BLaER1 (cell line): ENCODE results near the gene RAB11A.

Source experiments
- H3K27ac ChIP-seq: shearing (Covaris generic); formaldehyde crosslinking; 2 replicates; pipeline ENCODE4 v1.8.1; 2022
- H3K27me3 ChIP-seq: shearing (Covaris generic); formaldehyde crosslinking; 2 replicates; pipeline ENCODE4 v1.8.1; 2022
- H3K36me3 ChIP-seq: shearing (Covaris generic); formaldehyde crosslinking; 2 replicates; pipeline ENCODE4 v1.8.1; 2022
- H3K4me1 ChIP-seq: shearing (Covaris generic); formaldehyde crosslinking; 2 replicates; pipeline ENCODE4 v1.8.1; 2022
- H3K4me2 ChIP-seq: shearing (Covaris generic); formaldehyde crosslinking; 2 replicates; pipeline ENCODE4 v1.8.1; 2022
- H3K4me3 ChIP-seq: shearing (Covaris generic); formaldehyde crosslinking; 2 replicates; pipeline ENCODE4 v1.8.1; 2022
- H3K9ac ChIP-seq: shearing (Covaris generic); formaldehyde crosslinking; 2 replicates; pipeline ENCODE4 v1.8.1; 2022
- H3K9me3 ChIP-seq: shearing (Covaris generic); formaldehyde crosslinking; 2 replicates; pipeline ENCODE4 v1.8.1; 2022
- H4K20me1 ChIP-seq: shearing (Covaris generic); formaldehyde crosslinking; 2 replicates; pipeline ENCODE4 v1.8.1; 2022
- Cebpa-rat ChIP-seq: shearing (Covaris generic); IDR thresholded peaks from 2 replicates; pipeline ENCODE4 v1.8.1; 2022

RAB11A gene

DNA sequence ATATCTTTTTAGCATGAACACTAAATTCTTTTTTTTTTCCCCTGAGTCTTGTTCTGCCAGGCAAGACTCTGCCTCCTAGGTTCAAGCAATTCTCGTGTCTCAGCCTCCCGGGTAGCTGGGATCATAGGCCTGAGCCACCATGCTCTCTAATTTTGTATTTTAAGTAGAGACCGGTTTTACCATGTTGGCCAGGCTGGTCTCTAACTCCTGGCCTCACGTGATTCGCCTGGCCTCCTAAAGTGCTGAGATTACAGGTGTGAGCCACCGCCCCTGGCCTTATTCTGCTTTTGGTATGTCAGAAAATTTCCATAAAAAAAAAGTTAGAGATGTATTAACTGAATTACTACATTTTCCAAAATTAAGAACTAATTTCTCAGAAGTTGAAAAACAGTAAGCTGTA lies 14.3 kb downstream of the RAB11A start:
- TF ChIP-seq Cebpa-rat: no peak

DNA sequence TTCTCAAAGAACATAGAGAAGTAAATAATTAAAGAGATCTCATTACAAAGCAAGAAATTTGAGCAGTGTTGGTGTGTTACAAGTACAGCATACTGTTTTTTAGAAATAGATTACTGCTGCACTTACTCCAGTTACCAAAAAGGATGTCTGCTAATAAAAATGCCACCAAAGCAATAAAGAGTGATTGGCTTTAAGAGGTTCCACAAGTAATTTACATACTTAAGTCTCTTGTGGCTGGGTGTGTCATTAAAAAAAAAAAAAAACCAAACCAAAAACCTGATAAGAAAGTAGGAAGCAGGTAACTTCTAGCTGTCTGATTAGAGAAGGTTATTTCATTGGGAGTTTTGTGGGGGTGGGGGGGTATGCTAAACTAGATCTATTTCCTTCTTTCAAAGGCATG lies 15.2 kb downstream of the RAB11A start:
- Histone ChIP-seq H3K4me2 (no peak overlapping the region), H3K27me3 (no peaks in the 10 kb centered on the region), H4K20me1 (peaks cover 68% of the 10 kb centered on the region), H3K27ac (no peak overlapping the region), H3K9ac (no peak overlapping the region), H3K36me3 (peaks cover 97% of the 10 kb centered on the region), H3K4me1 (peaks cover 21% of the 10 kb centered on the region), H3K4me3 (no peak overlapping the region), H3K9me3 (no peaks in the 10 kb centered on the region)
- TF ChIP-seq Cebpa-rat: no peak

More for the DNA sequence above, 14.3 kb downstream of the RAB11A start:
- peaks cover 77% of the 10 kb centered on the region for H4K20me1 ChIP-seq
- H3K4me3 ChIP-seq: no peak overlapping the region
- peaks cover 97% of the 10 kb centered on the region for H3K36me3 ChIP-seq
- H3K4me2 ChIP-seq: no peak overlapping the region
- H3K9me3 ChIP-seq: no peaks in the 10 kb centered on the region
- no peaks in the 10 kb centered on the region for H3K27me3 ChIP-seq
- H3K4me1 ChIP-seq: peaks cover 21% of the 10 kb centered on the region
- no peak overlapping the region for H3K9ac ChIP-seq
- no peak overlapping the region for H3K27ac ChIP-seq

DNA sequence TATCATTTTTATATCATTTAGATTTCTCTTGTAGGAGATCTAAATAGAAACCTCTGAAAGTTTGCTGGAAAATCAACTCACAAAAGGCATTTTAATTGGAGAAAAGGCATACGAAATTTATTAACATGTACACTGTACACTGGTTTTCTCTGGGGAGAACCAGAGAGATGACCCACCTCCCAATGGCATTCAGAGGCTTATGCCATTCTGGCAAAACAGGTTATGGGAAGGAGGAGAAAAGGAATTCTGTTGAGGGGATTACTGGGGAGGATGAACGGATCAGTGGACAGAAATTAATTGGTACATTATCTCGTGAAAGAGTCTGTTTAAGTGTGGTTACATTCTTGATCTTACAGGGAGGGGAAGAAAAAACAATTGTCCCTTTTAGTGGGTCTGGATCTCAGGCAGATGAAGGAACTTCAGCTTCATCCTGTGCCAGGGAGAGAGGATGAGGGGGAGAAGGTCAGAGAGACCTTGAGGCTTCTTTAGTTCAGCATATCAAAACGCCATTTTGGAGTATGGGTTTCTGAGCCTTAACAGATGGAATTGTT lies 16.5 kb downstream of the RAB11A start:
- Histone ChIP-seq H3K9ac (no peak overlapping the region), H3K27me3 (no peaks in the 10 kb centered on the region), H3K4me2 (no peak overlapping the region), H3K36me3 (peaks cover 94% of the 10 kb centered on the region), H4K20me1 (peaks cover 67% of the 10 kb centered on the region), H3K9me3 (no peaks in the 10 kb centered on the region), H3K4me3 (no peak overlapping the region), H3K4me1 (peaks cover 18% of the 10 kb centered on the region), H3K27ac (no peak overlapping the region)
- no peak for TF ChIP-seq Cebpa-rat

DNA sequence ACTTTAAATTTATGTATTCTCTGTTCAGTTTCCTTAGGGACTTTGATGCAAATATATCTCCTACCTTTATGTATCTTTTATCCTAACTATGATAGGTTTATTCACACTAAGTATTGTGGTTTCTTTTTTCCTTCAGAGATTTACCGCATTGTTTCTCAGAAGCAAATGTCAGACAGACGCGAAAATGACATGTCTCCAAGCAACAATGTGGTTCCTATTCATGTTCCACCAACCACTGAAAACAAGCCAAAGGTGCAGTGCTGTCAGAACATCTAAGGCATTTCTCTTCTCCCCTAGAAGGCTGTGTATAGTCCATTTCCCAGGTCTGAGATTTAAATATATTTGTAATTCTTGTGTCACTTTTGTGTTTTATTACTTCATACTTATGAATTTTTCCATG lies 18.3 kb downstream of the RAB11A start:
- Histone ChIP-seq H4K20me1 (peaks cover 67% of the 10 kb centered on the region), H3K9me3 (no peaks in the 10 kb centered on the region), H3K27ac (no peak overlapping the region), H3K4me1 (no peaks in the 10 kb centered on the region), H3K4me2 (no peak overlapping the region), H3K9ac (no peak overlapping the region), H3K36me3 (peaks cover 89% of the 10 kb centered on the region), H3K27me3 (no peaks in the 10 kb centered on the region), H3K4me3 (no peak overlapping the region)
- no peak for TF ChIP-seq Cebpa-rat

DNA sequence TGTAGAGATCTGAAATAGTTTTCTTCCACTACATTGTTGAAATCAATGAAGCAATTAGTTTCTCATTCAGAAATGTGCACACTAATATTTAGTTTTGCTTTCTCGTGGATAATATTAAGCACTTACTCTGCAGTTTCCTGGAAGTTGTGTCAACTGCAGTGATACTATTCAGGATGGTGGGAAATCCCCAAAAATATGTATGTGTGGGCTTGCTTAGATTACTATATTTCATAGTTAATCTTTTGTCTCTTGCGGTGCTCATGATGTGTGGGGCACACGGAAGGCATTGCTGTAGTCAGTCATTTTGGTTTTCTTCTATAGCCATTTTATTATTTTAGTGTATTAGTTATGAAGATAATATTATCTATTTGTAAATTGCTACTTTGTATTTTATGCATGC lies 19.7 kb downstream of the RAB11A start:
- peaks cover 60% of the 10 kb centered on the region for H4K20me1 ChIP-seq
- no peak for TF ChIP-seq Cebpa-rat
- no peak overlapping the region for H3K27ac ChIP-seq
- H3K27me3 ChIP-seq: no peaks in the 10 kb centered on the region
- no peak overlapping the region for H3K4me3 ChIP-seq
- no peaks in the 10 kb centered on the region for H3K9me3 ChIP-seq
- H3K9ac ChIP-seq: no peak overlapping the region
- no peaks in the 10 kb centered on the region for H3K4me1 ChIP-seq
- peaks cover 83% of the 10 kb centered on the region for H3K36me3 ChIP-seq
- no peak overlapping the region for H3K4me2 ChIP-seq

DNA sequence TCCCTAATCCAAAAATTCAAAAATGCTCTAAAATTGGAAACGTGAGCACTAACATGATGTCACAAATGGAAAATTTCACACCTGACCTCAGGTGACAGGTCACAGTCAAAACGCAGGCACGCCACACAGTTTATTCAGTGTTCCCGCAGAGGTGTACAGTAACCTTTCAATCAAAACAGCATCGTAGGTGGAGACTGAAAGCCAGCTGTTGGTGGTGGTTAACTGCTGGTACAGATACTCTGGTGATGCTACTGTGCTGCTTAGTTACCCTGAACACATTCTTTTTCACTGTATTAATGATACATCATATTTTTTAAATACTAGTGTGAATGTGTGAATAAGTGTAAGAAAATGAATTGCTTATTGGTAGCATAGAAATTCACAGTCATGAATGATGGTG lies 23.8 kb downstream of the RAB11A start:
- peaks cover 69% of the 10 kb centered on the region for H3K36me3 ChIP-seq
- H3K4me1 ChIP-seq: no peaks in the 10 kb centered on the region
- TF ChIP-seq Cebpa-rat: no peak
- peaks cover 52% of the 10 kb centered on the region for H4K20me1 ChIP-seq
- H3K4me3 ChIP-seq: no peak overlapping the region
- H3K9ac ChIP-seq: no peak overlapping the region
- H3K4me2 ChIP-seq: no peak overlapping the region
- H3K9me3 ChIP-seq: no peaks in the 10 kb centered on the region
- no peak overlapping the region for H3K27ac ChIP-seq
- H3K27me3 ChIP-seq: no peaks in the 10 kb centered on the region

DNA sequence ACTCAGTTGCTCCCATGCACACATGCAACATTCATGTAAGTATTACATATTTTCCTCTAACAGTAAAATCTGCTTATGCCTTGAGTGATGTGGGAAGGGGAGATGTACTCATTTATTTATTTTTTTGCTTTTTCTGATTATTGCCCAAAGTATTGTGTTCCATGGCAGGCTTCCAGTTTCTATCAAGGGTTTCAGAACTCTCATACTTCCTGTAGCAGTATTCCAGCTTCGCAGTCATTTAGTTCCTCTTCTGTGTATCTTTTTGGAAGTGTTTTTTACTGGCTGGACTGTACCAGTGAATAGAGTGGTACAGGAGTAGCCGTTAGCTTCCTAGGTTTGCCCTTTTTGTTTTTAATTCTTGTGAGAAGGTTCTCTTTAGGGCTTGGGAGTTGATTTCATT lies 26.9 kb downstream of the RAB11A start:
- Histone ChIP-seq H3K4me2 (no peak overlapping the region), H3K36me3 (peaks cover 72% of the 10 kb centered on the region), H3K4me3 (no peak overlapping the region)

DNA sequence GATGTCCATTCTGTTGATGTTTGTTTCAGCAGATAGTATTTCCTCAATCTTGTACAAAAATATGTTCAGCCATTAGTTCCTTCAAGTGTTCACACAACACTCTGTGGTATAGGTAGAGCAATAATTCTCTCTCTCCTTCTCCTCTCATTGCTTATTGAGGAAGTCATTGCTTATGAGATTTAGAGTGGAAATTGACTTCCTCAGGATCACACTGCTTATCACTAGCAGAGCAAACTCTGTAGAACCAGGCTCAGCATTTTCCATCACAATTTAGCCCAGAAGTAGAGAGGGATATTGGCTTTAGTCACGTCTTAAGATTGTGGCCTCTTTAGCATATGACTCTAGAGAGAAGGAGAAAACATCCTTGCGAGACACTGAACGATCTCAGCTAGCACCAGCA lies 31.2 kb downstream of the RAB11A start:
- Histone ChIP-seq H3K27ac (no peak overlapping the region), H3K4me2 (no peak overlapping the region), H3K27me3 (no peaks in the 10 kb centered on the region), H3K4me1 (peaks cover 16% of the 10 kb centered on the region), H3K9ac (no peak overlapping the region), H3K4me3 (no peak overlapping the region), H4K20me1 (peaks cover 19% of the 10 kb centered on the region), H3K9me3 (no peaks in the 10 kb centered on the region), H3K36me3 (peaks cover 86% of the 10 kb centered on the region)
- TF ChIP-seq Cebpa-rat: no peak

More for the DNA sequence above, 26.9 kb downstream of the RAB11A start:
- peaks cover 35% of the 10 kb centered on the region for H4K20me1 ChIP-seq
- H3K4me1 ChIP-seq: no peaks in the 10 kb centered on the region
- H3K27ac ChIP-seq: no peak overlapping the region
- no peak overlapping the region for H3K9ac ChIP-seq
- no peaks in the 10 kb centered on the region for H3K9me3 ChIP-seq
- no peaks in the 10 kb centered on the region for H3K27me3 ChIP-seq
- TF ChIP-seq Cebpa-rat: no peak

DNA sequence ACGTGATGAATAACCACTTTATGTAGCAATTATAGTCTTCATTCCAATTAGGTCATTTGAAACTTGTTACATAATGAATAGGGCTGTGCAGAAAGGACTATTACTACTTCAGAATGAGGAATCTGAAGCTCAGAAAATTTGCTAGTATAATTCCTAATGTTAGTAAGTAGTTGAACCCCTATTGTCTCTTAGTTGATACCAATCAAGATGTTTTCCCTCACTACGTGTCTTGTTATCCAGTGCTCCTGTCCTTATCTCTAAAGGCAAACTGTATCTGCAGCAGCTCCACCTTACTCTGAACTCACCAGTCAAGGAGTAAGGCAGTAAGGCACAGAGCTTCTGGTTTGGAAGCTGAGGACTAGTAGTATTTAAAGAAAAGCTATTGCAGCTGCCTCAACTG lies 32.0 kb downstream of the RAB11A start:
- TF ChIP-seq Cebpa-rat: no peak
- H3K27me3 ChIP-seq: no peaks in the 10 kb centered on the region
- H3K4me3 ChIP-seq: no peak overlapping the region
- no peak overlapping the region for H3K9ac ChIP-seq
- H3K4me2 ChIP-seq: no peak overlapping the region
- H3K27ac ChIP-seq: no peak overlapping the region
- 0 out of 2 replicates have a peak, but pooled peaks cover 11% of the 10 kb centered on the region for H4K20me1 ChIP-seq
- no peaks in the 10 kb centered on the region for H3K9me3 ChIP-seq
- H3K4me1 ChIP-seq: peaks cover 16% of the 10 kb centered on the region
- H3K36me3 ChIP-seq: peaks cover 86% of the 10 kb centered on the region

DNA sequence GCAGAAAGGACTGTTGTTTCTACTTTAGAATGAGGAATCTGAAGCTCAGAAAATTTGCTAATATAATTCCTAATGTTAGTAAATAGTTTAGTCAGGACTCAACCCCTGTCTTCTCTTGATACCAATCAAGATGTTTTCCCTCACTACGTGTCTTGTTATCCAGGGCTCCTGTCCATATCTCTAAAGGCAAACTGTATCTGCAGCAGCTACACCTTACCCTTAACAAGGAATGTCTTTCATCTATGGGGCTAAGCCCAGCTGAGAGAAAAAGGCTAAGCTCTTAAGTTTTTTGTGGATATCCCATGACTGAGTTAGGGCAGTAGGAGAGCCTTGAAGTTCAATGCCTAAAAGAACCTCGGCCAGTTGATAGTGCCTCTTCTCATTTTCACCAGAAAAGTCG lies 32.5 kb downstream of the RAB11A start:
- Histone ChIP-seq H3K27ac (no peak overlapping the region), H4K20me1 (0 out of 2 replicates have a peak, but pooled peaks cover 11% of the 10 kb centered on the region), H3K4me3 (no peak overlapping the region), H3K9me3 (no peaks in the 10 kb centered on the region), H3K4me1 (peaks cover 16% of the 10 kb centered on the region), H3K9ac (no peak overlapping the region), H3K36me3 (peaks cover 86% of the 10 kb centered on the region), H3K27me3 (no peaks in the 10 kb centered on the region), H3K4me2 (peak overlapping the region; percentile 36)
- no peak for TF ChIP-seq Cebpa-rat

DNA sequence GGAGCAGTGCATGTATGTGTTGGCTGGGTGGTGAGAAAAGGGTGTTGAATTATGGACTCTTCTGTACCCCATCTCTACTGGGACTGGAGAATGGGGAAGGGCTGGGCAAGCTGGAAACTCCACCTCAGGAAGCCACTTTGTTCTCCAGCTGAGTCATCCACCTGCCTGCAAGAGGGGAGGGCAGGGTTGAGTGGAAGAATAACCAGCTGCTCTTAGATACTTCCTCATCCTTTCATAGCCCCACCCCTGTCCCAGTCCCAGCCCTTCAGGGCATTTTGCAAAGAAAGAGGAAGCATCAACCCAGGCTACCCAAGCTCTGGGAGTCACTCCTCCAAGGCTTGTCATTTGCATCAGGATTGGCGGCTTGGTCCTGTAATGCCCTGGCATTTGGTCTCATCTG lies 33.1 kb downstream of the RAB11A start:
- peaks cover 16% of the 10 kb centered on the region for H3K4me1 ChIP-seq
- no peaks in the 10 kb centered on the region for H3K9me3 ChIP-seq
- no peak for TF ChIP-seq Cebpa-rat
- H3K9ac ChIP-seq: no peak overlapping the region
- H3K36me3 ChIP-seq: peaks cover 87% of the 10 kb centered on the region
- H3K27me3 ChIP-seq: no peaks in the 10 kb centered on the region
- 0 out of 2 replicates have a peak, but pooled peaks cover 11% of the 10 kb centered on the region for H4K20me1 ChIP-seq
- H3K4me3 ChIP-seq: no peak overlapping the region
- peak overlapping the region; percentile 36 for H3K4me2 ChIP-seq
- no peak overlapping the region for H3K27ac ChIP-seq
